Neural progenitor cell (in vitro differentiated cells): ENCODE data around the gene CD81. TPM values are rescaled to one million over a fixed set of nuclear protein-coding genes. Genes with fewer than 3 reads are reported as not detected.

Experiments used
- DNase-seq: peaks from one replicate; pipeline ENCODE4 v3.0.0-alpha.2; 2016; ENCODE audit warnings: low spot score
- H2AFZ ChIP-seq: fragments of 200-600 bp; sonication (generic); replicated peaks from 2 replicates; pipeline ENCODE4 v1.6.1; 2016; ENCODE audit warnings: antibody characterized with exemption
- H3F3A ChIP-seq: fragments of 200-600 bp; sonication (generic); 2 replicates; pipeline ENCODE4 v1.6.1; 2016; ENCODE audit warnings: antibody characterized with exemption, low read depth
- H3K27ac ChIP-seq: fragments of 200-600 bp; sonication (generic); 2 replicates; pipeline ENCODE4 v1.5.1; 2016; ENCODE audit warnings: mild to moderate bottlenecking
- H3K27me3 ChIP-seq: fragments of 200-600 bp; sonication (generic); 2 replicates; pipeline ENCODE4 v1.6.1; 2016; ENCODE audit warnings: mild to moderate bottlenecking, moderate library complexity
- H3K36me3 ChIP-seq: fragments of 200-600 bp; sonication (generic); 2 replicates; pipeline ENCODE4 v1.5.1; 2016
- H3K4me1 ChIP-seq: fragments of 200-600 bp; sonication (generic); 2 replicates; pipeline ENCODE4 v1.6.1; 2016; ENCODE audit warnings: mixed run types
- H3K4me2 ChIP-seq: fragments of 200-600 bp; sonication (generic); 2 replicates; pipeline ENCODE4 v1.6.1; 2016
- H3K4me3 ChIP-seq: fragments of 200-600 bp; sonication (generic); 2 replicates; pipeline ENCODE4 v1.5.1; 2016
- H3K79me2 ChIP-seq: fragments of 200-600 bp; sonication (generic); 2 replicates; pipeline ENCODE4 v1.6.1; 2016; ENCODE audit warnings: low read depth
- H3K9ac ChIP-seq: fragments of 200-600 bp; sonication (generic); 2 replicates; pipeline ENCODE4 v1.6.1; 2016
- H3K9me3 ChIP-seq: fragments of 200-600 bp; sonication (generic); 2 replicates; pipeline ENCODE4 v1.5.1; 2016; ENCODE audit warnings: low read depth
- H4K20me1 ChIP-seq: fragments of 200-600 bp; sonication (generic); 2 replicates; pipeline ENCODE4 v1.6.1; 2016; ENCODE audit warnings: low read depth
- H3K27ac Mint-ChIP-seq: 3 replicates; pipeline ENCODE4 v1.8.0; 2021; ENCODE audit warnings: mixed read lengths
- H3K27me3 Mint-ChIP-seq: 2 replicates; pipeline ENCODE4 v1.8.0; 2022; ENCODE audit warnings: low read depth, mild to moderate bottlenecking, inconsistent platforms, moderate library complexity, mixed read lengths; ENCODE audit not compliant: insufficient read depth
- H3K36me3 Mint-ChIP-seq: 3 replicates; pipeline ENCODE4 v1.8.0; 2021; ENCODE audit warnings: mixed read lengths
- H3K4me1 Mint-ChIP-seq: 3 replicates; pipeline ENCODE4 v1.8.0; 2021; ENCODE audit warnings: mixed read lengths
- H3K4me3 Mint-ChIP-seq: 3 replicates; pipeline ENCODE4 v1.8.0; 2021; ENCODE audit warnings: mild to moderate bottlenecking, moderate library complexity, mixed read lengths
- H3K9me3 Mint-ChIP-seq: 3 replicates; pipeline ENCODE4 v1.8.0; 2020; ENCODE audit warnings: mixed read lengths
- EZH2 ChIP-seq: fragments of 200-600 bp; sonication (generic); IDR thresholded peaks from 2 replicates; pipeline ENCODE4 v1.6.1; 2017; ENCODE audit warnings: antibody characterized with exemption, mild to moderate bottlenecking, moderate library complexity
- EZH2phosphoT487 ChIP-seq: fragments of 200-600 bp; sonication (generic); IDR thresholded peaks from 2 replicates; pipeline ENCODE4 v1.6.1; 2017; ENCODE audit warnings: antibody characterized with exemption
- total RNA-seq: library from RNA; depleted of rRNA; stranded (reverse); fragments of >200 nt; gene quantifications from 2 replicates; pipeline ENCODE4 v1.2.3, GENCODE V29; 2015; ENCODE audit warnings: low replicate concordance
- TF ChIP-seq, protein P1 (sequence below): fragments of 200-600 bp; sonication (generic); IDR thresholded peaks from 2 replicates; pipeline ENCODE4 v1.5.1; 2017; ENCODE audit warnings: antibody characterized with exemption, mild to moderate bottlenecking

CD81 gene
- total RNA-seq, 1 donor from 2014 or later, result 87.6 TPM

DNA sequence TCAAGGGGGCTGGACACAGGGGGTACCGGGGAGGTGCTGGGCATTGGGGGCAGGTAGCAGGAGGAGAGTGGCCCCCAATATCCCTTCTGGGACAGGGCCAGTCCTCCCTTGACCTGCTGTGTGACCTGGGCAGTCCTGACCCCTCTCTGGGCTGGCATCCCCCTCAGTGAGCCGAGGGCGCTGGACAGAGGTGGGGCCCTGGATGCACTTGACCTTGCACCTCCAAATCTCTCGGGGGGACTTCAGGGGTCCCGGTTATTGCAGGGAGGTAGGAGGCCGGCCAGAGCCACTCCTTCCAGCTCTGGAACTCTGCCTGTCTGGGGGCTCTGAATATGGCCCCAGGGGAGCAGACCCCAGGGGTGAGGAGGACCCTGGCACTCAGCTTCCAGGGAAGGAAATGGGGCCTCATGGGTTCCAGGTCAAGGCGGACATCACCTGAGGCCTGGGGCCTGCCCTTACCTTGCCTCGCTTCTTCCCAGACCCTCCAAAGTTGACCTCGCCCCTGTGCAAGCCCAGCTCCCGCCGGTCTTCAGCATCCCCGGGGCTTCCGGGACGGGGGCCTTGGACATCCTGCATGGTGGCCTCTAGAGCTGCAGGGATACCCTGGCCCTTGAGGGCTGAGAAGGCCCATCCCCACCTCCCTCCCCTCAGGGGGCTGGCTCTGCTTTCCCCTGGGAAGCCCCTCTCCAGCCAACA is 45.5 kb downstream of the CD81 start:
- H3K4me3 ChIP-seq, result no peak overlapping the region
- H3K36me3 Mint-ChIP-seq, result no peaks in the 10 kb centered on the region
- H3K36me3 ChIP-seq, result no peaks in the 10 kb centered on the region
- TF ChIP-seq EZH2, result no peak
- no peaks in the 10 kb centered on the region for H4K20me1 ChIP-seq
- H3K27ac Mint-ChIP-seq, result no peak overlapping the region
- no peaks in the 10 kb centered on the region for H3K79me2 ChIP-seq
- H3K4me2 ChIP-seq, result no peak overlapping the region
- no peaks in the 10 kb centered on the region for H3K27me3 ChIP-seq
- peaks cover 3% of the 10 kb centered on the region for H3K4me1 Mint-ChIP-seq
- no peaks in the 10 kb centered on the region for H3F3A ChIP-seq
- peaks cover 3% of the 10 kb centered on the region for H3K27me3 Mint-ChIP-seq
- H3K4me1 ChIP-seq, result no peaks in the 10 kb centered on the region
- DNase-seq, result no peak
- H2AFZ ChIP-seq, result no peak overlapping the region
- H3K27ac ChIP-seq, result no peak overlapping the region
- no peak overlapping the region for H3K9ac ChIP-seq
- H3K9me3 ChIP-seq, result no peaks in the 10 kb centered on the region
- no peak overlapping the region for H3K4me3 Mint-ChIP-seq
- H3K9me3 Mint-ChIP-seq, result no peaks in the 10 kb centered on the region

DNA sequence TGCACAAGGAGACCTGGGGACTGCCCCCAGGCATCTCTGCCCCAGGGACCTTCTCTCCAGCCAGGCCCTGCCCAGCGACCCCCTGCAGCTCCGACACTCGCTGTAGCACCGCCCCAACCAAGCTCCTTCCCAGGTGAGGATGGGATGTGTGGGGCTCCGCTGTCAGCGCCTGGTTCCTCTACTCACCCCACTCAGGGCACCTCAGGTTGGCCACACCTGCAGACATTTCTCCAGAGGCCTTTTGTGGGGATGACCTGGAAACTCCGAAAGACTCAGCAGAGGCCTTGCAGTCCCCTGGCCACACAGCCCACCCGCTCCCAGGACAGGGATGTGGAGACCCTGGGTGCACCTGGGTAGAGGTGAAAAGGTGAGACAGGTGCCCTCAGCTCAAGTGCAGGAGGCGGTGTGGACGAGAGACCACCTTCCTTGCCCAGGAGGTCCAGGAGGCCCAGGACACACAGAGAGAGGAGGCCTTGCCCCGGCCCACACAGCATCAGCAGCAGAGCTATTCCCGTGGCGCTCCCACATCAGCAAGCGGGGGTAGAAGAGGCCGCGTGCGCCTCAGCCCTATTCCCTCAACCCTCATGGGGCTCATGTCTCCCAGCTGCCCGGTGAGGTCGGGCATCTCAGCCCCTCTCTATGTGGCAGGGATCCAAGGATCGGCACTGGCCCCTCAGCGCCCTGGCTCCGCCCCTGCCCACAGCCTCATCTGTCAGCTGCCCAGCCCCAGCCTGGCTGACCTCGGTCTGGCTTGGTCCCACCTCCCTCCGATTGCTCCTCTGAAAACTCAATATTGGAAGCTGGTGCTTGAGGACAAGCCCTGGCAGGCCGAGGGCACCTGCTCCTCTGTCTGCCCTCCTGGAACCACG is 46.3 kb downstream of the CD81 start:
- Mint-ChIP-seq H3K27ac (no peak overlapping the region), H3K4me3 (no peak overlapping the region), H3K9me3 (no peaks in the 10 kb centered on the region), H3K36me3 (no peaks in the 10 kb centered on the region), H3K27me3 (peaks cover 5% of the 10 kb centered on the region), H3K4me1 (peaks cover 3% of the 10 kb centered on the region)
- no peak for DNase-seq
- no peaks in the 10 kb centered on the region for H3K27me3 ChIP-seq
- H2AFZ ChIP-seq, result no peak overlapping the region
- H3K9ac ChIP-seq, result no peak overlapping the region
- H3F3A ChIP-seq, result no peaks in the 10 kb centered on the region
- no peaks in the 10 kb centered on the region for H3K36me3 ChIP-seq
- no peak overlapping the region for H3K4me3 ChIP-seq
- no peak overlapping the region for H3K27ac ChIP-seq
- H3K9me3 ChIP-seq, result no peaks in the 10 kb centered on the region
- H3K79me2 ChIP-seq, result no peaks in the 10 kb centered on the region
- H4K20me1 ChIP-seq, result no peaks in the 10 kb centered on the region
- H3K4me1 ChIP-seq, result no peaks in the 10 kb centered on the region
- TF ChIP-seq, protein P1, sequence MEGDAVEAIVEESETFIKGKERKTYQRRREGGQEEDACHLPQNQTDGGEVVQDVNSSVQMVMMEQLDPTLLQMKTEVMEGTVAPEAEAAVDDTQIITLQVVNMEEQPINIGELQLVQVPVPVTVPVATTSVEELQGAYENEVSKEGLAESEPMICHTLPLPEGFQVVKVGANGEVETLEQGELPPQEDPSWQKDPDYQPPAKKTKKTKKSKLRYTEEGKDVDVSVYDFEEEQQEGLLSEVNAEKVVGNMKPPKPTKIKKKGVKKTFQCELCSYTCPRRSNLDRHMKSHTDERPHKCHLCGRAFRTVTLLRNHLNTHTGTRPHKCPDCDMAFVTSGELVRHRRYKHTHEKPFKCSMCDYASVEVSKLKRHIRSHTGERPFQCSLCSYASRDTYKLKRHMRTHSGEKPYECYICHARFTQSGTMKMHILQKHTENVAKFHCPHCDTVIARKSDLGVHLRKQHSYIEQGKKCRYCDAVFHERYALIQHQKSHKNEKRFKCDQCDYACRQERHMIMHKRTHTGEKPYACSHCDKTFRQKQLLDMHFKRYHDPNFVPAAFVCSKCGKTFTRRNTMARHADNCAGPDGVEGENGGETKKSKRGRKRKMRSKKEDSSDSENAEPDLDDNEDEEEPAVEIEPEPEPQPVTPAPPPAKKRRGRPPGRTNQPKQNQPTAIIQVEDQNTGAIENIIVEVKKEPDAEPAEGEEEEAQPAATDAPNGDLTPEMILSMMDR, result no peak
- no peak for TF ChIP-seq EZH2phosphoT487
- no peak for TF ChIP-seq EZH2
- H3K4me2 ChIP-seq, result no peak overlapping the region

DNA sequence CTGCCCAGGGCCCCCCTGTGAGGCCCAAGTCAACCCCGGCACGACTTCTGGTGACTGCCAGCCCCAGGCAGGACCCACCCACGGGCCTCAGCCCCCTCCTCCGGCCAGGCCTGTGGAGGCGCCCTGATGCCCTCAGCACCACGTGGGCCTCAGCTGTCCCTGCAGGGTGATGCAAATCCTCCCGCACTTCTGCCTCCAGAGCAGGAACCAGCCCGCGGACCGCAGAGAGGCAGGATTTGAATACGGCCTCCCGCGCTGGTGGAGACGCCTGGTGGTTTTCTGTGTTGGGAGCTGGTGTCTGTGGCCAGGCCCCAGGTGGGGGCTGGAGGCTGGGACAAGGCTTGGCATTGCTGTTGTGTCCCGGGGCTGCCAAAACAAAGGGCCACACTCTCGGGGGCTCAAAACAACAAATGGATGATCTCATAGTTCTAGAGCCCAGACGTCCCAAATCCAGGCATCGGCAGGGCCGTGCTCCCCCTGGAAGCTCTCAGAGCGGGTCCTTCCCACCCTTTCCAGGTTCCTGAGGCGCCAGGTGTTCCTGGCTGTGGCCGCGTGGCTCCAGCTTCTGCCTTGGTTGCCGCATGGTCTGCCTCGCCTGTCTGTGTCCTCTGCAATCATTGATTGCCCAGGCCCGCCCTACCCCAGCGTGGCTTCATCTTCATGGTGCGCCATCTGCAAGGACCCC is 47.8 kb downstream of the CD81 start:
- Histone ChIP-seq H3K9ac (no peak overlapping the region), H2AFZ (no peak overlapping the region), H3K27me3 (no peaks in the 10 kb centered on the region), H3F3A (no peaks in the 10 kb centered on the region), H3K9me3 (no peaks in the 10 kb centered on the region), H3K4me2 (no peak overlapping the region), H3K79me2 (no peaks in the 10 kb centered on the region), H4K20me1 (no peaks in the 10 kb centered on the region), H3K4me1 (no peaks in the 10 kb centered on the region), H3K27ac (no peak overlapping the region), H3K4me3 (no peak overlapping the region), H3K36me3 (no peaks in the 10 kb centered on the region)
- Mint-ChIP-seq H3K36me3 (no peaks in the 10 kb centered on the region), H3K9me3 (no peaks in the 10 kb centered on the region), H3K4me3 (no peak overlapping the region), H3K27me3 (peaks cover 5% of the 10 kb centered on the region), H3K4me1 (no peaks in the 10 kb centered on the region), H3K27ac (no peak overlapping the region)
- TF ChIP-seq, protein P1, result no peak
- TF ChIP-seq EZH2phosphoT487 (no peak), EZH2 (no peak)
- DNase-seq, result no peak
